Muscle layer of colon (tissue), 2 donors: ENCODE measurements around the gene GJD2.

Source experiments
- H3K27ac ChIP-seq: one replicate; pipeline ENCODE4 v1.7.0; 2013; ENCODE audit warnings: low read depth, mild to moderate bottlenecking, low read length, moderate library complexity
- H3K27me3 ChIP-seq, 2 donors: one replicate each; pipeline ENCODE4 v1.7.0; 2013; ENCODE audit warnings: low read length in 2 of 2, mild to moderate bottlenecking in 2 of 2; ENCODE audit not compliant: insufficient read depth in 2 of 2, control insufficient read depth in 1 of 2
- H3K36me3 ChIP-seq: one replicate; pipeline ENCODE4 v1.7.0; 2013; ENCODE audit warnings: mild to moderate bottlenecking, low read length; ENCODE audit not compliant: insufficient read depth
- H3K4me1 ChIP-seq: one replicate; pipeline ENCODE4 v1.7.0; 2013; ENCODE audit warnings: mild to moderate bottlenecking, low read length; ENCODE audit not compliant: insufficient read depth
- H3K4me3 ChIP-seq, 2 donors: one replicate each; pipeline ENCODE4 v1.7.0; 2013; ENCODE audit warnings: low read length in 2 of 2, low read depth in 1 of 2, mild to moderate bottlenecking in 1 of 2, moderate library complexity in 1 of 2
- H3K9ac ChIP-seq: one replicate; pipeline ENCODE4 v1.7.0; 2013; ENCODE audit warnings: low read length
- H3K9me3 ChIP-seq: one replicate; pipeline ENCODE4 v1.7.0; 2013; ENCODE audit warnings: mild to moderate bottlenecking, low read length
- donor health status: abdominal sarcoma.
- donor health status: Adenocarcinoma of cecum.

The GJD2 gene

DNA sequence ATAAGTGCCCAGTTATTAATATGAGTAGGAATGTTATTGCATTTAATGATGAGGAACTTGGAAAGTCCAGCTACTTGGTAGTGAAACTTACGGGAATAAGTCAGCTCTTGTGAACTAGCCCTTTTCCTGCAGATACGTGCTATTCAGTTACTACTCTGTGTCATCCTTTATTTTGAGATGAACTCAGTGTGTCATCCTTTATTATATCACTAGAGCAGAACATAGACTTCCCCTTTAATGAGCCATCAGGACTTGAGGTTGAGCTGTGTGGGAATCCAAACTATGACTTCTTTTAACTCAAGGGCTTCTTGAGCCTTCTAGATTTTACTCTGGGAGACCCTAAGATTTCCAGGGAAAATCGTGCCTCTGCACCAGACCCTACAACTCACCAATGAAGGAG lies 36.9 kb upstream of the GJD2 start:
- Histone ChIP-seq H3K9me3 (no peaks in the 10 kb centered on the region), H3K36me3 (no peaks in the 10 kb centered on the region), H3K27me3 (peaks cover 0 to 13% of the 10 kb centered on the region in 2 donors), H3K9ac (no peak overlapping the region), H3K4me3 (no peak overlapping the region), H3K4me1 (no peaks in the 10 kb centered on the region), H3K27ac (no peak overlapping the region)

DNA sequence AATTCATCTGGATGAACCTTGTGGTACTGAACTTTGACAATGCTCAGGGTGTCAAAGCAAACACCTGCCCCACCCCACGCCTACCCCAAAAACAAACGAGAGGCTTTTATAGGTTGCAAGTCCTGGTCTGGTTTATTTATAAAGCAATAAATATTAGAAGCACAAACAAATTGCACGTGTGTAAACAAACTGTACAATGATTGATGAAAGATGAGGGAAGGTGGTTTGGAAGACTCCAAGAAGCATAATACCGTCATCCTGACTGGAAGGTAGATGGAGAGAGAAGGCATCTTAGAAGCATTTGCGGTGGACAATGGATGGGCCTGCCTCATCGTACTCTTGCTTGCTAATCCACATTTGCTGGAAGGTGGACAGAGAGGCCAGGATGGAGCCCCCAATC lies 35.3 kb upstream of the GJD2 start:
- peaks cover 0 to 7% of the 10 kb centered on the region in 2 donors for H3K27me3 ChIP-seq
- H3K9me3 ChIP-seq = no peaks in the 10 kb centered on the region
- no peak overlapping the region for H3K9ac ChIP-seq
- H3K27ac ChIP-seq = no peak overlapping the region
- H3K4me1 ChIP-seq = no peaks in the 10 kb centered on the region
- no peaks in the 10 kb centered on the region for H3K36me3 ChIP-seq
- H3K4me3 ChIP-seq = no peak overlapping the region

DNA sequence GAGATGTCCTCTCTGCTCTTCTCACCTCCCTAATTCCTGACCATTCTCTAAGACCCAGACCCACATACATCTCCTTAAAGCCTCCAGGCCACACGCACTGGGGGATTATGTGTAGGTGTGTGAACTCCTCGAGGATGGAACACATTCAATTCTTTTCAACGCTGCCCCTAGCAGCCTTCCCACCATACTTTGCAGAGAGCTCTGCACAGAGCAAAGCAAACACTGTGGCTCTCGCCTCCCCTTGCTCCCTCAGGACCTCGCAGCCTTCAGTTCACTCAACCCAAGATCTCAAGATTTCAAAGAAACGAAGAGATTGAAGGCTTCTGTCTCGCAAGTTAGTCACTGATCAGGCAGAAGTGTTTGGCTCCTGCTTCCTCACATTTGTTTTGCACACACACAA lies 34.5 kb upstream of the GJD2 start:
- H3K9me3 ChIP-seq = no peaks in the 10 kb centered on the region
- H3K27ac ChIP-seq = no peak overlapping the region
- no peak overlapping the region for H3K4me3 ChIP-seq
- no peaks in the 10 kb centered on the region for H3K4me1 ChIP-seq
- H3K27me3 ChIP-seq = no peaks in the 10 kb centered on the region
- H3K36me3 ChIP-seq = no peaks in the 10 kb centered on the region
- no peak overlapping the region for H3K9ac ChIP-seq

DNA sequence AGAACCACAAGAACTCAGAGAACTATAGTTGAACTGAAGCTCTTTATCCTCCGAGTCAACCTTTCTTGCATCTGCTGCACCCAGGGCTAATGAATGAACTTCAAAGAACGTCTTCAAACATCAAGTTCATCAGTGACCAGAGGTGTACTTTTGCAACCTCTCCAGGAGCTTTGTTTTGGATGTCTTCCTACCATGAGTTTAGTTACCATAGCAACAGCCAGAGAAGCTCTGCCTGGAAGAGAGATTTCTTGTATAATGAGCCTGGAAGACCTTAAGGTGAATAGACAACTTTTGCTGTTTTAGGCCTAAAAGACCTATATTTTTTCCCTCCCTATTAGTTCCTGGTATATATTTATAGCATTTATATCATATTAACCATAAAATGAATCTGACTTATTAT lies 31.4 kb upstream of the GJD2 start:
- no peak overlapping the region for H3K4me3 ChIP-seq
- no peaks in the 10 kb centered on the region for H3K36me3 ChIP-seq
- no peaks in the 10 kb centered on the region for H3K9me3 ChIP-seq
- no peak overlapping the region for H3K9ac ChIP-seq
- H3K4me1 ChIP-seq = no peaks in the 10 kb centered on the region
- H3K27me3 ChIP-seq = no peaks in the 10 kb centered on the region
- no peak overlapping the region for H3K27ac ChIP-seq

DNA sequence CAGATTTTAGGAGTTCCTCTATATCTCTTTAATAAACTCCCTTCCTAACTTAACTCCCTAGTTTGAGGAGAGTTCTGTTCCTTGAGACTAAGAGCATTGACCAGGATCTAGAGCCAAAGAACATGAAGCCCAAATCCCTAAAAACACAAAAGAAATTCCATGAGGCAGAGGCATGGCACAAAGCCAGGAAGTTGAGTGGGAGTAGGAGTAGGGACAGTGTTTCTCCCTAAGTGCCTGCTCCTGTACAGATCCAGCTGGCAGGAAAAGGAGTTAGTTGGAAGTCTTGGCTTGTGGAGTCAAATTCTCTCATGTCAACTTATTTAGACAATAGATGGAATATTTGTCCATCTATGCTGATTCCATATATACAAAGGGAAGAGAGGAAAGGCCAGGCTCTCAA lies 29.2 kb upstream of the GJD2 start:
- Histone ChIP-seq H3K27ac (no peak overlapping the region), H3K4me1 (no peaks in the 10 kb centered on the region), H3K36me3 (no peaks in the 10 kb centered on the region), H3K9ac (no peak overlapping the region), H3K27me3 (no peaks in the 10 kb centered on the region), H3K9me3 (no peaks in the 10 kb centered on the region), H3K4me3 (no peak overlapping the region)

- Histone ChIP-seq H3K27ac (no peak overlapping the region), H3K4me1 (no peaks in the 10 kb centered on the region), H3K4me3 (no peak overlapping the region), H3K27me3 (no peaks in the 10 kb centered on the region), H3K9ac (no peak overlapping the region), H3K9me3 (no peaks in the 10 kb centered on the region), H3K36me3 (no peaks in the 10 kb centered on the region)
These were observed 28.6 kb upstream of the GJD2 start for GRCh38 chr15:34783431-34783830.

DNA sequence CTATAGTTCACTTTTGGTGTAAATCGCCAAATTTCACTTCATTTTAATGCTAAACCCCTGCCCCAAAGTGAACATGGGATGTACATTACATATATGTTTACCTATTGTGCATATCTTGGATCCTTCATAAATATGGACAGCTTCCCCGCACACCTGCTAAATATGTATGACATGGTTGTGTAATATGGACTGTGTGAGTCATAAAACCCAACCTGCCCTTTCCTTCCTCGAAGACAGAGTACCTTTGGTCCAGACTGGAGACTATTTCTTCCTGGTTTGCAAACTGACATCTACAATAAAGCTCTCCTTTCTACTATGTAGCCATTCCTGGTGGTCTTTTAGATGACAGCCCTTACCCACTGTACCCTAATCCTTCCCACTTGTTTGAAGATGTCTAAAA lies 28.1 kb upstream of the GJD2 start:
- no peak overlapping the region for H3K4me3 ChIP-seq
- no peaks in the 10 kb centered on the region for H3K36me3 ChIP-seq
- H3K9me3 ChIP-seq = no peaks in the 10 kb centered on the region
- H3K27ac ChIP-seq = no peak overlapping the region
- no peaks in the 10 kb centered on the region for H3K4me1 ChIP-seq
- H3K9ac ChIP-seq = no peak overlapping the region
- H3K27me3 ChIP-seq = no peaks in the 10 kb centered on the region

GRCh38 chr15:34780725-34781124 lies 25.9 kb upstream of the GJD2 start:
- Histone ChIP-seq H3K4me1 (no peaks in the 10 kb centered on the region), H3K4me3 (no peak overlapping the region), H3K27me3 (no peaks in the 10 kb centered on the region), H3K9me3 (no peaks in the 10 kb centered on the region), H3K27ac (no peak overlapping the region), H3K36me3 (no peaks in the 10 kb centered on the region), H3K9ac (no peak overlapping the region)

GRCh38 chr15:34776606-34777105 lies 21.9 kb upstream of the GJD2 start:
- no peak overlapping the region for H3K27ac ChIP-seq
- no peaks in the 10 kb centered on the region for H3K9me3 ChIP-seq
- H3K4me1 ChIP-seq = no peaks in the 10 kb centered on the region
- no peaks in the 10 kb centered on the region for H3K36me3 ChIP-seq
- H3K27me3 ChIP-seq = no peaks in the 10 kb centered on the region
- no peak overlapping the region for H3K9ac ChIP-seq
- no peak overlapping the region for H3K4me3 ChIP-seq

DNA sequence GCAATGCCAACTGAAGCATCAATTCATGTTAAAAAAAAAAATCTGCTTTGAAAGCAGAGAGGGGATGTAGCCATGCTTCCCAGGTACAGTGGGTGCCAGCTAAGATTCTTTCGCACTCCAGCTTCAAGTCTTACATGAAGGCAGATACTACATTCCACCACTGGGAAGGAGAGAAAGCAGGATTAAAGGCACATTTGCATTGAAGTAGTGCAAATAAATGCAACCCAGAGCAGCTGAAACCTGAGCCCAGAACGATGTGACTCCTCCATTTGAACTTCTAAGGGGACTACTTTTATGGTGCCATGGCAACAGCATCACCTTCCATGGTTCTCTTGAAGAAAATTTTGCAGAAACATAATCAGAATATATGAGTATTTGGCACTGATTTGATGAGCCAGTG lies 19.1 kb upstream of the GJD2 start:
- Histone ChIP-seq H3K27ac (no peak overlapping the region), H3K4me3 (no peak overlapping the region), H3K9me3 (no peaks in the 10 kb centered on the region), H3K36me3 (no peaks in the 10 kb centered on the region), H3K4me1 (no peaks in the 10 kb centered on the region), H3K9ac (no peak overlapping the region), H3K27me3 (no peaks in the 10 kb centered on the region)

DNA sequence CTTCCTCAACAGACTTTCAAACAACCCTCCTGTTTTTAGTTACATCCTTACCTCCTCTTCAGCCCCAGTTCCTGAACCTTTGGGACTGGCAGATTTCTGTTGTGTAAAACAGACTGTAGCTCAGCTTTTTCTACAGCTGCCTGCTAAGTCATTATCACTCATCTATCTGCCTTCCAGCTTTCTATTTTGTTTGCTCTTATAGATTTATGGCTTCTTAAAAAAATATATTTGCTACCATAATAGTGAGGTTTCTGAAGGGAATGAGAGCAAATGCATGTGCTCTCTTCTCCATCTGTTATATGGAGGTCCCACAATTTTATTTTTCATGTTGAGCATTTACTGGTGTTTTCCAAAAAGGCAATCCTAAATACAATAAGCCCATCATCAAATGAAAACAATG lies 18.2 kb upstream of the GJD2 start:
- H3K9ac ChIP-seq = no peak overlapping the region
- H3K4me3 ChIP-seq = no peak overlapping the region
- H3K36me3 ChIP-seq = no peaks in the 10 kb centered on the region
- no peak overlapping the region for H3K27ac ChIP-seq
- no peaks in the 10 kb centered on the region for H3K27me3 ChIP-seq
- no peaks in the 10 kb centered on the region for H3K4me1 ChIP-seq
- H3K9me3 ChIP-seq = no peaks in the 10 kb centered on the region

DNA sequence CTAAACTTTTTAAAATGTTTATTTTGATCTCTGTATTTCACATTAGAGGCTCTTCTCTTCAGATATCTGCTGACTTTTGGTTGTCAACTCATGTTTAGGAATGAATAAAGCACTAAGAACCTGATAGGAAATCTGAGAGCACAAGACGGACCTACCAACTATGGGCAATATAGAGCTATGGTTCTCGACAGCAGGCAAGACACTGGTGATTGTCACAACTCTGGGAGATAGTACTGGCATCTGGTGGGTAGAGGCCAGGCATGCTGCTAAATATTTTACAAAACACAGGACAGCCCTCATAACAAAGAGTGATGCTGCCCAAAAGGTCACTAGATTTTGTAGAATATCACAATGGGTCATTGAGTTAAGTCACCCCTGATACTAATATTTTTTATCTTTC lies 17.5 kb upstream of the GJD2 start:
- Histone ChIP-seq H3K4me1 (no peaks in the 10 kb centered on the region), H3K36me3 (no peaks in the 10 kb centered on the region), H3K9ac (no peak overlapping the region), H3K27ac (no peak overlapping the region), H3K4me3 (no peak overlapping the region), H3K9me3 (no peaks in the 10 kb centered on the region), H3K27me3 (no peaks in the 10 kb centered on the region)
